HCT116 (cell line): ENCODE data around the gene KLK1. TPM values are rescaled to one million over a fixed set of nuclear protein-coding genes. Genes with fewer than 3 reads are reported as not detected.

ENCODE experiments used
- ATAC-seq: fragments of 200-7000 bp; cut with Tn5 transposase; 2 replicates; pipeline ENCODE4 v1.9.1; 2020; ENCODE audit warnings: mild to moderate bottlenecking, moderate library complexity
- BruUV-seq: library from RNA; stranded (reverse); fragments of 400-500 nt; replicated peaks from 2 replicates; lab custom pipeline; 2021; lab: Mats Ljungman, UMichigan
- CTCF ChIA-PET: fragments of 300-600 bp; sonication (Branson Sonifier 250); formaldehyde crosslinking; loops from one replicate; lab custom pipeline; 2021; ENCODE audit warnings: antibody characterized with exemption; lab: Charles Lee
- POLR2A ChIA-PET: fragments of 300-600, 350-600 bp; sonication (Branson Sonifier 250); formaldehyde crosslinking; loops from one replicate; lab custom pipeline; 2021; ENCODE audit warnings: antibody characterized with exemption; lab: Charles Lee
- RAD21 ChIA-PET, 2 experiments: fragments of 300-600 bp; sonication (Branson Sonifier 250); formaldehyde crosslinking; loops; one replicate each; lab custom pipeline; 2023; ENCODE audit warnings: low total read pairs in 2 of 2; ENCODE audit not compliant: uncharacterized antibody in 2 of 2, unreplicated experiment in 2 of 2, low non-redundant PET in 1 of 2; lab: Charles Lee
- DNase-seq: peaks from one replicate; pipeline ENCODE4 v3.0.0-alpha.2; 2010; ENCODE audit warnings: low read depth, low spot score
- H2AFZ ChIP-seq: fragments of 200-600 bp; shearing (Covaris generic), sonication (generic); 2 replicates; pipeline ENCODE4 v1.6.1; 2017; ENCODE audit warnings: low read depth, mixed run types, mixed read lengths, antibody characterized with exemption, low read length; ENCODE audit not compliant: poor library complexity, severe bottlenecking
- H3K27ac ChIP-seq: 2 replicates; pipeline ENCODE4 v1.5.1; 2012; ENCODE audit warnings: low read depth, low read length
- H3K27me3 ChIP-seq: fragments of 200-600 bp; sonication (generic); 2 replicates; pipeline ENCODE4 v1.6.1; 2016; ENCODE audit warnings: mixed run types, low read length, mixed read lengths; ENCODE audit not compliant: insufficient read depth
- H3K36me3 ChIP-seq, 2 experiments: fragments of 200-500 bp in 1 of 2; fragments of 200-600 bp in 1 of 2; sonication (Bioruptor generic) in 1 of 2; sonication (generic) in 1 of 2; 2 replicates each; pipeline versions ENCODE4 v1.5.1 to v1.6.1; 2014 to 2016; ENCODE audit warnings: low read length in 2 of 2, inconsistent platforms in 1 of 2, mixed read lengths in 1 of 2, mixed run types in 1 of 2; ENCODE audit not compliant: insufficient read depth in 2 of 2, control insufficient read depth in 1 of 2
- H3K4me1 ChIP-seq, 2 experiments: fragments of 200-600 bp in 1 of 2; sonication (generic) in 1 of 2; 2 replicates each; pipeline versions ENCODE4 v1.5.1 to v1.6.1; 2012 to 2017; ENCODE audit warnings: low read length in 2 of 2, inconsistent platforms in 1 of 2, mild to moderate bottlenecking in 1 of 2, mixed read lengths in 1 of 2, mixed run types in 1 of 2, moderate library complexity in 1 of 2; ENCODE audit not compliant: insufficient read depth in 2 of 2, control insufficient read depth in 1 of 2
- H3K4me2 ChIP-seq: fragments of 200-600 bp; sonication (generic); 2 replicates; pipeline ENCODE4 v1.6.1; 2017; ENCODE audit warnings: mixed run types, low read length, mixed read lengths
- H3K4me3 ChIP-seq, 2 experiments: fragments of 200-600 bp in 1 of 2; sonication (generic) in 1 of 2; replicated peaks in 1 of 2; 2 replicates each; pipeline ENCODE4 v1.5.1; 2011 to 2016; ENCODE audit warnings: low read length in 2 of 2, control low read depth in 1 of 2, low read depth in 1 of 2, mild to moderate bottlenecking in 1 of 2, mixed read lengths in 1 of 2, mixed run types in 1 of 2
- H3K79me2 ChIP-seq: fragments of 200-600 bp; sonication (generic); 2 replicates; pipeline ENCODE4 v1.6.1; 2017; ENCODE audit warnings: mild to moderate bottlenecking, mixed run types, low read length, moderate library complexity, mixed read lengths; ENCODE audit not compliant: insufficient read depth
- H3K9ac ChIP-seq: fragments of 200-600 bp; sonication (generic); 2 replicates; pipeline ENCODE4 v1.6.1; 2016; ENCODE audit warnings: low read length, mixed read lengths
- H3K9me2 ChIP-seq: fragments of 200-600 bp; sonication (generic), shearing (Covaris generic); 2 replicates; pipeline ENCODE4 v1.6.1; 2017; ENCODE audit warnings: mixed run types, mild to moderate bottlenecking, moderate library complexity; ENCODE audit not compliant: insufficient read depth
- H3K9me3 ChIP-seq, 2 experiments: fragments of 200-500 bp in 1 of 2; fragments of 200-600 bp in 1 of 2; sonication (Bioruptor generic) in 1 of 2; sonication (generic) in 1 of 2; 2 replicates each; pipeline ENCODE4 v1.6.1; 2014 to 2017; ENCODE audit warnings: low read length in 2 of 2, mixed read lengths in 2 of 2, inconsistent platforms in 1 of 2, low read depth in 1 of 2, mild to moderate bottlenecking in 1 of 2, mixed run types in 1 of 2, moderate library complexity in 1 of 2; ENCODE audit not compliant: control insufficient read depth in 1 of 2, insufficient read depth in 1 of 2
- H4K20me1 ChIP-seq: fragments of 200-600 bp; sonication (generic), shearing (Covaris generic); 2 replicates; pipeline ENCODE4 v1.6.1; 2017; ENCODE audit warnings: mixed run types, mild to moderate bottlenecking, moderate library complexity; ENCODE audit not compliant: insufficient read depth
- CBX3 ChIP-seq: IDR thresholded peaks from 2 replicates; pipeline ENCODE4 v1.6.1; 2012; ENCODE audit warnings: low read depth
- CEBPB ChIP-seq: IDR thresholded peaks from 2 replicates; pipeline ENCODE4 v1.6.1; 2012; ENCODE audit warnings: low read depth
- EGR1 ChIP-seq: IDR thresholded peaks from 2 replicates; pipeline ENCODE4 v1.6.1; 2012; ENCODE audit warnings: low read depth
- ELF1 ChIP-seq: IDR thresholded peaks from 2 replicates; pipeline ENCODE4 v1.6.1; 2012; ENCODE audit warnings: low read depth, borderline replicate concordance
- EZH2phosphoT487 ChIP-seq: fragments of 200-600 bp; IDR thresholded peaks from 2 replicates; pipeline ENCODE4 v1.6.1; 2018; ENCODE audit warnings: antibody characterized with exemption, borderline replicate concordance
- FOSL1 ChIP-seq: IDR thresholded peaks from 2 replicates; pipeline ENCODE4 v1.6.1; 2012; ENCODE audit warnings: low read depth
- JUND ChIP-seq: IDR thresholded peaks from 2 replicates; pipeline ENCODE4 v1.6.1; 2012
- POLR2AphosphoS5 ChIP-seq: IDR thresholded peaks from 2 replicates; pipeline ENCODE4 v1.6.1; 2011; ENCODE audit warnings: mild to moderate bottlenecking, low read depth, low read length, moderate library complexity
- RAD21 ChIP-seq: IDR thresholded peaks from 2 replicates; pipeline ENCODE4 v1.6.1; 2012; ENCODE audit warnings: low read depth, mild to moderate bottlenecking
- SIN3A ChIP-seq: IDR thresholded peaks from 2 replicates; pipeline ENCODE4 v1.6.1; 2012; ENCODE audit warnings: low read depth
- SP1 ChIP-seq: IDR thresholded peaks from 2 replicates; pipeline ENCODE4 v1.6.1; 2012; ENCODE audit warnings: low read depth
- TCF7L2 ChIP-seq: IDR thresholded peaks from 2 replicates; pipeline ENCODE4 v1.7.0; 2011; ENCODE audit warnings: borderline replicate concordance, inconsistent platforms; ENCODE audit not compliant: insufficient read depth, insufficient read length; ENCODE audit errors: extremely low read depth
- ZFX ChIP-seq: fragments of 450-650 bp; IDR thresholded peaks from 2 replicates; pipeline ENCODE4 v1.6.1; 2017
- ZNF274 ChIP-seq: fragments of 200-500 bp; sonication (Bioruptor generic); IDR thresholded peaks from 2 replicates; pipeline ENCODE4 v1.6.1; 2014; ENCODE audit warnings: mild to moderate bottlenecking, low read depth, low read length, inconsistent platforms
- intact Hi-C: fragments of 100-400 bp; cut with micrococcal nuclease; formaldehyde crosslinking; loops from 2 replicates; pipeline ENCODE4 v1.10.0; 2022
- total RNA-seq: library from RNA; stranded (reverse); gene quantifications from one replicate; pipeline ENCODE4 v1.2.1, GENCODE V29; 2021; ENCODE audit not compliant: unreplicated experiment
- TF ChIP-seq, protein P1 (sequence below): IDR thresholded peaks from 2 replicates; pipeline ENCODE4 v1.6.1; 2012; ENCODE audit warnings: low read depth
- TF ChIP-seq, protein P2 (sequence below): IDR thresholded peaks from 2 replicates; pipeline ENCODE4 v1.6.1; 2012

Gene KLK1
- total RNA-seq, 1 experiment from 2014 or later, result 3.3 TPM

DNA sequence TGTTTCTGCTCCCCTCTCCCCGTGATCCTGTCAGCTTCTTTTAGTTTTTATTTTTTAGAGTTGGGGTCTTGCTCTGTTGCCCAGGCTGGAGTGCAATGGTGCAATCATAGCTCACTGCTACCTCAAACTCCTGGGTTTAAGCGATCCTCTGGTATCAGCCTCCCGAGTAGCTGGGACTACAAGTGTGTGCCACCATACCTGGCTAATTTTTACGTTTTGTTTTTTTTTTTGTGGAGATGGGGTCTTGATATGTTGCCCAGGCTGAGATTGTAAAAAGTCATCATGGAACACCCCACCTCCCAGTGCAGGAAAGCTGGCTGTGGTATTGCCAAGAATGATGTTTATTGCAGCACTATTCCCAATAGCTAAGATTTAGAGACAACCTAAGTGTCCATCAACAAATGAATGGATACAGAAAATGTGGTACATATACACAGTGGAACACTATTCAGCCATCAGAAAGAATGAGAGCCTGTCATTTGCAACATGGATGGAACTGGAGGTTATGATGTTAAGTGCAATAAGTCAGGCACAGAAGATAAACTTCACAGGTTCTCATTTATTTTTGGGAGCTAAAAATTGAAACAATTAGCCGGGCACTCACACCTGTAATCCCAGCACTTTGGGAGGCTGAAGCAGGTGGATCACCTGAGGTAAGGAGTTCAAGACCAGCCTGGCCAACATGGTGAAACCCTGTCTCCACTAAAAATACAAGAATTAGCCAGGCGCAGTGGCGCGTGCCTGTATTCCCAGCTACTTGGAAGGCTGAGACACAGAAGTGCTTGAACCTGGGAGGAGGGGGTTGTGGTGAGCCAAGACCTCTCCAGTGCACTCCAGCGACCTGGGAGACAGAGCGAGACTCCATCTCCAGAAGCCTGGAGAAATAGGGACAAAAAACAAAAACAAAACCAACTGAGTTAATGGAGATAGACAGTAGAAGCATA, 16.4 kb upstream of the KLK1 start:
- H3K36me3 ChIP-seq, result no peaks in the 10 kb centered on the region
- H3K4me2 ChIP-seq, result no peak overlapping the region
- TF ChIP-seq RAD21, result no peak
- TF ChIP-seq CBX3, result no peak
- no peak for TF ChIP-seq TCF7L2
- no peak for TF ChIP-seq ZNF274
- TF ChIP-seq SIN3A, result no peak
- TF ChIP-seq, protein P1, sequence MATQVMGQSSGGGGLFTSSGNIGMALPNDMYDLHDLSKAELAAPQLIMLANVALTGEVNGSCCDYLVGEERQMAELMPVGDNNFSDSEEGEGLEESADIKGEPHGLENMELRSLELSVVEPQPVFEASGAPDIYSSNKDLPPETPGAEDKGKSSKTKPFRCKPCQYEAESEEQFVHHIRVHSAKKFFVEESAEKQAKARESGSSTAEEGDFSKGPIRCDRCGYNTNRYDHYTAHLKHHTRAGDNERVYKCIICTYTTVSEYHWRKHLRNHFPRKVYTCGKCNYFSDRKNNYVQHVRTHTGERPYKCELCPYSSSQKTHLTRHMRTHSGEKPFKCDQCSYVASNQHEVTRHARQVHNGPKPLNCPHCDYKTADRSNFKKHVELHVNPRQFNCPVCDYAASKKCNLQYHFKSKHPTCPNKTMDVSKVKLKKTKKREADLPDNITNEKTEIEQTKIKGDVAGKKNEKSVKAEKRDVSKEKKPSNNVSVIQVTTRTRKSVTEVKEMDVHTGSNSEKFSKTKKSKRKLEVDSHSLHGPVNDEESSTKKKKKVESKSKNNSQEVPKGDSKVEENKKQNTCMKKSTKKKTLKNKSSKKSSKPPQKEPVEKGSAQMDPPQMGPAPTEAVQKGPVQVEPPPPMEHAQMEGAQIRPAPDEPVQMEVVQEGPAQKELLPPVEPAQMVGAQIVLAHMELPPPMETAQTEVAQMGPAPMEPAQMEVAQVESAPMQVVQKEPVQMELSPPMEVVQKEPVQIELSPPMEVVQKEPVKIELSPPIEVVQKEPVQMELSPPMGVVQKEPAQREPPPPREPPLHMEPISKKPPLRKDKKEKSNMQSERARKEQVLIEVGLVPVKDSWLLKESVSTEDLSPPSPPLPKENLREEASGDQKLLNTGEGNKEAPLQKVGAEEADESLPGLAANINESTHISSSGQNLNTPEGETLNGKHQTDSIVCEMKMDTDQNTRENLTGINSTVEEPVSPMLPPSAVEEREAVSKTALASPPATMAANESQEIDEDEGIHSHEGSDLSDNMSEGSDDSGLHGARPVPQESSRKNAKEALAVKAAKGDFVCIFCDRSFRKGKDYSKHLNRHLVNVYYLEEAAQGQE, result no peak
- no peak for TF ChIP-seq FOSL1
- TF ChIP-seq EGR1, result no peak
- TF ChIP-seq ZFX, result no peak
- TF ChIP-seq JUND, result no peak
- no peak for TF ChIP-seq POLR2AphosphoS5
- TF ChIP-seq, protein P2, sequence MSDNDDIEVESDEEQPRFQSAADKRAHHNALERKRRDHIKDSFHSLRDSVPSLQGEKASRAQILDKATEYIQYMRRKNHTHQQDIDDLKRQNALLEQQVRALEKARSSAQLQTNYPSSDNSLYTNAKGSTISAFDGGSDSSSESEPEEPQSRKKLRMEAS, result no peak
- TF ChIP-seq CEBPB, result no peak
- no peak for TF ChIP-seq SP1
- no peak for TF ChIP-seq EZH2phosphoT487
- TF ChIP-seq ELF1, result no peak
- H3K9me3 ChIP-seq, result no peaks in the 10 kb centered on the region; a peak in 1 of 4 replicates
- ChIA-PET CTCF (no interaction called here), RAD21 (no interaction called here), POLR2A (interaction anchor here (0.9 kb wide), 1 partner anchor 43 kb away, joined by 3 read pairs; no protein-coding TSS in a partner anchor)
- no peaks in the 10 kb centered on the region for H3K79me2 ChIP-seq
- 0 out of 2 replicates have a peak, but pooled peaks cover 7% of the 10 kb centered on the region for H3K27me3 ChIP-seq
- no peak overlapping the region for H3K4me3 ChIP-seq
- no peaks in the 10 kb centered on the region for H3K9me2 ChIP-seq
- intact Hi-C loops, result no loop called here
- H3K9ac ChIP-seq, result no peak overlapping the region
- H4K20me1 ChIP-seq, result no peaks in the 10 kb centered on the region
- BruUV-seq, result no TSS peak
- H2AFZ ChIP-seq, result no peak overlapping the region
- ATAC-seq, result no peak
- H3K27ac ChIP-seq, result no peak overlapping the region
- peaks cover 19 to 26% of the 10 kb centered on the region in 2 experiments for H3K4me1 ChIP-seq
- no peak for DNase-seq
